DOHH2 (cell line): ENCODE data around the gene KCNMA1.

Experiments
- H3F3A ChIP-seq: fragments of 200-600 bp; sonication (generic), shearing (Covaris generic); 2 replicates; pipeline ENCODE4 v1.6.0; 2016; ENCODE audit warnings: antibody characterized with exemption, mild to moderate bottlenecking; ENCODE audit not compliant: control insufficient read depth, insufficient read depth
- H3K27ac ChIP-seq: fragments of 200-600 bp; sonication (generic); 2 replicates; pipeline ENCODE4 v1.5.1; 2014; ENCODE audit warnings: low read depth, mild to moderate bottlenecking, low read length, moderate library complexity
- H3K27me3 ChIP-seq: fragments of 200-600 bp; sonication (generic); 2 replicates; pipeline ENCODE4 v1.6.1; 2014; ENCODE audit warnings: mild to moderate bottlenecking, low read length, mixed read lengths; ENCODE audit not compliant: control insufficient read depth
- H3K36me3 ChIP-seq: fragments of 200-600 bp; sonication (generic); 2 replicates; pipeline ENCODE4 v1.6.1; 2014; ENCODE audit warnings: mild to moderate bottlenecking, low read length, moderate library complexity, mixed read lengths; ENCODE audit not compliant: control insufficient read depth
- H3K4me1 ChIP-seq: fragments of 200-600 bp; sonication (generic); 2 replicates; pipeline ENCODE4 v1.6.1; 2014; ENCODE audit warnings: mild to moderate bottlenecking, low read length, mixed read lengths; ENCODE audit not compliant: control insufficient read depth
- H3K4me2 ChIP-seq: fragments of 200-600 bp; sonication (generic); 2 replicates; pipeline ENCODE4 v1.6.0; 2014; ENCODE audit warnings: mild to moderate bottlenecking, low read length, moderate library complexity
- H3K4me3 ChIP-seq: fragments of 200-600 bp; sonication (generic); 2 replicates; pipeline ENCODE4 v1.5.1; 2014; ENCODE audit warnings: mild to moderate bottlenecking, low read length, mixed read lengths
- H3K79me2 ChIP-seq: fragments of 200-600 bp; sonication (generic); 2 replicates; pipeline ENCODE4 v1.6.1; 2014; ENCODE audit warnings: mild to moderate bottlenecking, low read length, mixed read lengths; ENCODE audit not compliant: control insufficient read depth
- H3K9me2 ChIP-seq: fragments of 200-600 bp; sonication (generic); replicated peaks from 2 replicates; pipeline ENCODE4 v1.6.1; 2014; ENCODE audit warnings: mild to moderate bottlenecking, low read length, mixed read lengths; ENCODE audit not compliant: control insufficient read depth
- H3K9me3 ChIP-seq: fragments of 200-600 bp; sonication (generic); 2 replicates; pipeline ENCODE4 v1.6.1; 2014; ENCODE audit warnings: antibody characterized with exemption, low read length, mixed read lengths; ENCODE audit not compliant: control insufficient read depth, insufficient read depth
- H4K20me1 ChIP-seq: fragments of 200-600 bp; sonication (generic); 2 replicates; pipeline ENCODE4 v1.6.0; 2014; ENCODE audit warnings: low read depth, mild to moderate bottlenecking, antibody characterized with exemption, low read length, moderate library complexity; ENCODE audit not compliant: control insufficient read depth, insufficient read depth
- CTCF ChIP-seq: fragments of 200-600 bp; sonication (generic); IDR thresholded peaks from one replicate; pipeline ENCODE4 v1.5.1; 2014; ENCODE audit warnings: antibody characterized with exemption, mild to moderate bottlenecking, low read depth, low read length; ENCODE audit not compliant: poor library complexity, severe bottlenecking
- EZH2phosphoT487 ChIP-seq: fragments of 200-600 bp; sonication (generic); IDR thresholded peaks from 2 replicates; pipeline ENCODE4 v1.6.1; 2017; ENCODE audit warnings: borderline replicate concordance, mild to moderate bottlenecking, antibody characterized with exemption, low read length, moderate library complexity, mixed read lengths

KCNMA1 gene

GRCh38 chr10:77156406-77156879, 481.2 kb downstream of the KCNMA1 start:
- Histone ChIP-seq H3K4me2 (no peak overlapping the region), H3K36me3 (no peaks in the 10 kb centered on the region), H3K27ac (no peak overlapping the region), H3K9me3 (no peaks in the 10 kb centered on the region), H3K79me2 (no peaks in the 10 kb centered on the region), H4K20me1 (no peaks in the 10 kb centered on the region), H3K27me3 (no peaks in the 10 kb centered on the region), H3K9me2 (no peaks in the 10 kb centered on the region), H3F3A (no peaks in the 10 kb centered on the region), H3K4me1 (no peaks in the 10 kb centered on the region), H3K4me3 (no peak overlapping the region)
- no peak for TF ChIP-seq EZH2phosphoT487
- no peak for TF ChIP-seq CTCF

GRCh38 chr10:77152256-77152655, 485.4 kb downstream of the KCNMA1 start:
- no peak for TF ChIP-seq EZH2phosphoT487
- TF ChIP-seq CTCF, result no peak
- Histone ChIP-seq H3K27me3 (no peaks in the 10 kb centered on the region), H4K20me1 (no peaks in the 10 kb centered on the region)

GRCh38 chr10:77151408-77151807, 486.2 kb downstream of the KCNMA1 start:
- TF ChIP-seq CTCF (no peak), EZH2phosphoT487 (no peak)
- Histone ChIP-seq H3K9me2 (no peaks in the 10 kb centered on the region), H3K79me2 (no peaks in the 10 kb centered on the region), H3F3A (no peaks in the 10 kb centered on the region), H3K4me3 (no peak overlapping the region), H3K27ac (no peak overlapping the region), H3K36me3 (no peaks in the 10 kb centered on the region), H3K27me3 (no peaks in the 10 kb centered on the region), H3K4me2 (no peak overlapping the region), H3K4me1 (no peaks in the 10 kb centered on the region), H4K20me1 (no peaks in the 10 kb centered on the region), H3K9me3 (no peaks in the 10 kb centered on the region)

More at GRCh38 chr10:77152256-77152655, 485.4 kb downstream of the KCNMA1 start:
- H3K36me3 ChIP-seq, result no peaks in the 10 kb centered on the region
- no peaks in the 10 kb centered on the region for H3K4me1 ChIP-seq
- H3K9me3 ChIP-seq, result no peaks in the 10 kb centered on the region
- no peaks in the 10 kb centered on the region for H3F3A ChIP-seq
- no peak overlapping the region for H3K4me2 ChIP-seq
- H3K79me2 ChIP-seq, result no peaks in the 10 kb centered on the region
- no peak overlapping the region for H3K27ac ChIP-seq
- H3K9me2 ChIP-seq, result no peaks in the 10 kb centered on the region
- no peak overlapping the region for H3K4me3 ChIP-seq

GRCh38 chr10:77149706-77150105, 487.9 kb downstream of the KCNMA1 start:
- no peaks in the 10 kb centered on the region for H3K9me3 ChIP-seq
- no peaks in the 10 kb centered on the region for H3K9me2 ChIP-seq
- H3K4me3 ChIP-seq, result no peak overlapping the region
- H4K20me1 ChIP-seq, result no peaks in the 10 kb centered on the region
- no peaks in the 10 kb centered on the region for H3K27me3 ChIP-seq
- H3K4me2 ChIP-seq, result no peak overlapping the region
- H3F3A ChIP-seq, result no peaks in the 10 kb centered on the region
- TF ChIP-seq EZH2phosphoT487 (no peak), CTCF (no peak)
- H3K79me2 ChIP-seq, result no peaks in the 10 kb centered on the region
- H3K36me3 ChIP-seq, result no peaks in the 10 kb centered on the region
- H3K27ac ChIP-seq, result no peak overlapping the region
- H3K4me1 ChIP-seq, result no peaks in the 10 kb centered on the region
